OCI-LY1 (cell line): ENCODE results near the gene MYCBP.

ENCODE experiments used
- H2AFZ ChIP-seq: fragments of 200-600 bp; sonication (generic), shearing (Covaris generic); 2 replicates; pipeline ENCODE4 v1.6.0; 2014; ENCODE audit warnings: antibody characterized with exemption, mild to moderate bottlenecking, low read length
- H3F3A ChIP-seq: fragments of 200-600 bp; sonication (generic), shearing (Covaris generic); 2 replicates; pipeline ENCODE4 v1.6.0; 2014; ENCODE audit warnings: mild to moderate bottlenecking, antibody characterized with exemption, low read length, moderate library complexity; ENCODE audit not compliant: insufficient read depth
- H3K27ac ChIP-seq: fragments of 200-600 bp; sonication (generic); 2 replicates; pipeline ENCODE4 v1.5.1; 2014; ENCODE audit warnings: low read length, mixed run types, mild to moderate bottlenecking, low read depth; ENCODE audit not compliant: poor library complexity, severe bottlenecking
- H3K27me3 ChIP-seq: fragments of 200-600 bp; sonication (generic); 2 replicates; pipeline ENCODE4 v1.6.0; 2014; ENCODE audit warnings: antibody characterized with exemption, mild to moderate bottlenecking, low read length, moderate library complexity; ENCODE audit not compliant: insufficient read depth
- H3K36me3 ChIP-seq: fragments of 200-600 bp; sonication (generic); 2 replicates; pipeline ENCODE4 v1.6.1; 2014; ENCODE audit warnings: mild to moderate bottlenecking, antibody characterized with exemption, low read length, moderate library complexity, mixed read lengths; ENCODE audit not compliant: insufficient read depth
- H3K4me1 ChIP-seq: fragments of 200-600 bp; sonication (generic); 2 replicates; pipeline ENCODE4 v1.5.1; 2014; ENCODE audit warnings: mild to moderate bottlenecking, low read length, moderate library complexity; ENCODE audit not compliant: insufficient read depth, severe bottlenecking
- H3K4me2 ChIP-seq: fragments of 200-600 bp; sonication (generic), shearing (Covaris generic); 2 replicates; pipeline ENCODE4 v1.6.1; 2014; ENCODE audit warnings: low read length
- H3K4me3 ChIP-seq: fragments of 200-600 bp; sonication (generic); 2 replicates; pipeline ENCODE4 v1.5.1; 2014; ENCODE audit warnings: low read length, low read depth, mild to moderate bottlenecking, mixed read lengths; ENCODE audit not compliant: poor library complexity, severe bottlenecking
- H3K79me2 ChIP-seq: fragments of 200-600 bp; shearing (Covaris generic); 2 replicates; pipeline ENCODE4 v1.6.1; 2016; ENCODE audit warnings: mixed run types, low read length, mixed read lengths; ENCODE audit not compliant: insufficient read depth
- H3K9ac ChIP-seq: fragments of 200-600 bp; sonication (generic), shearing (Covaris generic); 2 replicates; pipeline ENCODE4 v1.6.1; 2014; ENCODE audit warnings: mild to moderate bottlenecking, low read length, mixed read lengths
- H3K9me2 ChIP-seq: fragments of 200-600 bp; sonication (generic), shearing (Covaris generic); 2 replicates; pipeline ENCODE4 v1.6.1; 2014; ENCODE audit warnings: low read depth, mild to moderate bottlenecking, low read length, mixed read lengths
- H3K9me3 ChIP-seq: fragments of 200-600 bp; shearing (Covaris generic); 2 replicates; pipeline ENCODE4 v1.6.1; 2014; ENCODE audit warnings: low read length, mixed read lengths
- H4K20me1 ChIP-seq: fragments of 200-600 bp; sonication (generic), shearing (Covaris generic); 2 replicates; pipeline ENCODE4 v1.6.0; 2016; ENCODE audit warnings: mild to moderate bottlenecking, low read length; ENCODE audit not compliant: insufficient read depth
- CTCF ChIP-seq: fragments of 200-600 bp; sonication (generic), shearing (Covaris generic); IDR thresholded peaks from 2 replicates; pipeline ENCODE4 v1.5.1; 2017; ENCODE audit warnings: mild to moderate bottlenecking, antibody characterized with exemption, low read length, moderate library complexity, mixed read lengths
- EZH2 ChIP-seq: fragments of 200-600 bp; sonication (generic), shearing (Covaris generic); IDR thresholded peaks from 2 replicates; pipeline ENCODE4 v1.8.0; 2017; ENCODE audit warnings: borderline replicate concordance, mixed run types, mild to moderate bottlenecking, antibody characterized with exemption, low read length, moderate library complexity, mixed read lengths

The MYCBP gene

GRCh38 chr1:38898653-38899230 lies 25.6 kb upstream of the MYCBP start:
- Histone ChIP-seq H3K9ac (no peak overlapping the region), H3K9me3 (no peaks in the 10 kb centered on the region), H3K36me3 (no peaks in the 10 kb centered on the region), H3K9me2 (no peaks in the 10 kb centered on the region), H3K4me1 (no peaks in the 10 kb centered on the region), H3K4me2 (no peak overlapping the region), H3K27me3 (no peaks in the 10 kb centered on the region), H3K4me3 (no peak overlapping the region), H3K27ac (no peak overlapping the region), H3F3A (no peaks in the 10 kb centered on the region), H4K20me1 (no peaks in the 10 kb centered on the region), H2AFZ (no peak overlapping the region), H3K79me2 (no peaks in the 10 kb centered on the region)
- TF ChIP-seq CTCF (no peak), EZH2 (no peak)

GRCh38 chr1:38896169-38896568 lies 23.0 kb upstream of the MYCBP start:
- no peaks in the 10 kb centered on the region for H3K9me2 ChIP-seq
- H3K36me3 ChIP-seq: no peaks in the 10 kb centered on the region
- H2AFZ ChIP-seq: no peak overlapping the region
- no peaks in the 10 kb centered on the region for H3F3A ChIP-seq
- H3K4me3 ChIP-seq: no peak overlapping the region
- H3K4me2 ChIP-seq: no peak overlapping the region
- H3K9ac ChIP-seq: no peak overlapping the region
- H3K9me3 ChIP-seq: no peaks in the 10 kb centered on the region
- H4K20me1 ChIP-seq: no peaks in the 10 kb centered on the region
- TF ChIP-seq CTCF: no peak
- no peak for TF ChIP-seq EZH2
- no peaks in the 10 kb centered on the region for H3K79me2 ChIP-seq
- no peaks in the 10 kb centered on the region for H3K27me3 ChIP-seq
- no peak overlapping the region for H3K27ac ChIP-seq
- H3K4me1 ChIP-seq: no peaks in the 10 kb centered on the region

GRCh38 chr1:38892976-38893375 lies 19.8 kb upstream of the MYCBP start:
- H3F3A ChIP-seq: no peaks in the 10 kb centered on the region
- H3K4me2 ChIP-seq: no peak overlapping the region
- TF ChIP-seq CTCF (no peak), EZH2 (no peak)
- no peaks in the 10 kb centered on the region for H4K20me1 ChIP-seq
- H3K36me3 ChIP-seq: no peaks in the 10 kb centered on the region
- no peak overlapping the region for H3K27ac ChIP-seq
- no peaks in the 10 kb centered on the region for H3K4me1 ChIP-seq
- no peaks in the 10 kb centered on the region for H3K79me2 ChIP-seq
- H3K9ac ChIP-seq: no peak overlapping the region
- no peaks in the 10 kb centered on the region for H3K9me2 ChIP-seq
- no peak overlapping the region for H3K4me3 ChIP-seq
- no peaks in the 10 kb centered on the region for H3K27me3 ChIP-seq
- H2AFZ ChIP-seq: no peak overlapping the region
- H3K9me3 ChIP-seq: no peaks in the 10 kb centered on the region
